Vagina (tissue), 2 donors: ENCODE data around the gene UPF3A.

Experiments used
- POLR2A ChIP-seq, 2 donors: fragments of 450-650 bp; IDR thresholded peaks; one replicate each; pipeline ENCODE4 v1.6.1; 2017; ENCODE audit warnings: antibody characterized with exemption in 2 of 2, mild to moderate bottlenecking in 2 of 2, moderate library complexity in 2 of 2
- TF ChIP-seq, protein P1 (sequence below), 3 experiments: fragments of 450-650 bp in 2 of 3; fragments of 200-600 bp in 1 of 3; sonication (generic) in 1 of 3; IDR thresholded peaks; one replicate each; pipeline ENCODE4 v1.5.1; 2017 to 2019; ENCODE audit warnings: antibody characterized with exemption in 3 of 3, mild to moderate bottlenecking in 2 of 3, moderate library complexity in 2 of 3

- TF ChIP-seq, protein P1, sequence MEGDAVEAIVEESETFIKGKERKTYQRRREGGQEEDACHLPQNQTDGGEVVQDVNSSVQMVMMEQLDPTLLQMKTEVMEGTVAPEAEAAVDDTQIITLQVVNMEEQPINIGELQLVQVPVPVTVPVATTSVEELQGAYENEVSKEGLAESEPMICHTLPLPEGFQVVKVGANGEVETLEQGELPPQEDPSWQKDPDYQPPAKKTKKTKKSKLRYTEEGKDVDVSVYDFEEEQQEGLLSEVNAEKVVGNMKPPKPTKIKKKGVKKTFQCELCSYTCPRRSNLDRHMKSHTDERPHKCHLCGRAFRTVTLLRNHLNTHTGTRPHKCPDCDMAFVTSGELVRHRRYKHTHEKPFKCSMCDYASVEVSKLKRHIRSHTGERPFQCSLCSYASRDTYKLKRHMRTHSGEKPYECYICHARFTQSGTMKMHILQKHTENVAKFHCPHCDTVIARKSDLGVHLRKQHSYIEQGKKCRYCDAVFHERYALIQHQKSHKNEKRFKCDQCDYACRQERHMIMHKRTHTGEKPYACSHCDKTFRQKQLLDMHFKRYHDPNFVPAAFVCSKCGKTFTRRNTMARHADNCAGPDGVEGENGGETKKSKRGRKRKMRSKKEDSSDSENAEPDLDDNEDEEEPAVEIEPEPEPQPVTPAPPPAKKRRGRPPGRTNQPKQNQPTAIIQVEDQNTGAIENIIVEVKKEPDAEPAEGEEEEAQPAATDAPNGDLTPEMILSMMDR (IDR thresholded peaks at IDR 0.05): no peak
- no peak for TF ChIP-seq POLR2A (IDR thresholded peaks at IDR 0.05)
These were observed 43.8 kb upstream of the UPF3A start for GRCh38 chr13:114237415-114238112.
